Measurements from ENCODE around the gene GBP3. TPM values are rescaled to one million over a fixed set of nuclear protein-coding genes. Genes with fewer than 3 reads are reported as not detected.

The GBP3 gene
- total and polyA plus RNA-seq, 9 donors, result 5.0 to 24.9 (median 14.2) TPM

- no peaks in the 10 kb centered on the region for H3K27me3 ChIP-seq
- no peak overlapping the region for H3K27ac ChIP-seq
- no peaks in the 10 kb centered on the region for H3K9me3 ChIP-seq
- intact Hi-C loops (cut with DNase I), result no loop called here
- DNase-seq, result no peak
- no peaks in the 10 kb centered on the region for H3K4me1 ChIP-seq (ENCODE audit: insufficient read depth)
- H3K36me3 ChIP-seq, result no peaks in the 10 kb centered on the region
- 63 to 72% (median 65%) methylated on average over 2 of the region's 2 CpGs for WGBS, 3 donors
- TF ChIP-seq EP300 (IDR thresholded peaks at IDR 0.05) (no peak), POLR2A (IDR thresholded peaks at IDR 0.05) (no peak), CTCF (IDR thresholded peaks at IDR 0.05) (no peak)
- H3K4me3 ChIP-seq, result no peak overlapping the region
Observed at GRCh38 chr1:89044970-89045721, 22.5 kb upstream of the GBP3 start.

GRCh38 chr1:89043940-89044339 is 21.3 kb upstream of the GBP3 start:
- WGBS, 3 donors, result 80 to 83% (median 80%) methylated on average over 3 to 5 of the region's 5 CpGs
- H3K36me3 ChIP-seq, result no peaks in the 10 kb centered on the region
- H3K27ac ChIP-seq, result no peak overlapping the region
- no peaks in the 10 kb centered on the region for H3K27me3 ChIP-seq
- H3K4me3 ChIP-seq, result no peak overlapping the region
- no peaks in the 10 kb centered on the region for H3K4me1 ChIP-seq (ENCODE audit: insufficient read depth)
- no peak for DNase-seq
- TF ChIP-seq CTCF (IDR thresholded peaks at IDR 0.05), result no peak
- TF ChIP-seq POLR2A (IDR thresholded peaks at IDR 0.05), result no peak
- no peak for TF ChIP-seq EP300 (IDR thresholded peaks at IDR 0.05)
- intact Hi-C loops (cut with DNase I), result no loop called here
- H3K9me3 ChIP-seq, result no peaks in the 10 kb centered on the region

- no peak for TF ChIP-seq CTCF (IDR thresholded peaks at IDR 0.05)
- TF ChIP-seq POLR2A (IDR thresholded peaks at IDR 0.05), result no peak
- no peak for TF ChIP-seq EP300 (IDR thresholded peaks at IDR 0.05)
Observed at GRCh38 chr1:89042491-89042890, 19.8 kb upstream of the GBP3 start.

GRCh38 chr1:89041721-89042120 is 19.1 kb upstream of the GBP3 start:
- Histone ChIP-seq H3K27me3 (no peaks in the 10 kb centered on the region), H3K36me3 (no peaks in the 10 kb centered on the region), H3K4me1 (ENCODE audit: insufficient read depth) (no peaks in the 10 kb centered on the region), H3K27ac (no peak overlapping the region), H3K4me3 (no peak overlapping the region), H3K9me3 (no peaks in the 10 kb centered on the region)
- DNase-seq, result no peak
- intact Hi-C loops (cut with DNase I), result no loop called here
- TF ChIP-seq EP300 (IDR thresholded peaks at IDR 0.05) (no peak), POLR2A (IDR thresholded peaks at IDR 0.05) (no peak), CTCF (IDR thresholded peaks at IDR 0.05) (no peak)
- 94 to 100% (median 97%) methylated on average over 1 of the region's 1 CpG for WGBS, 3 donors

More at GRCh38 chr1:89042491-89042890, 19.8 kb upstream of the GBP3 start:
- Histone ChIP-seq H3K27me3 (no peaks in the 10 kb centered on the region), H3K27ac (no peak overlapping the region), H3K4me1 (ENCODE audit: insufficient read depth) (no peaks in the 10 kb centered on the region), H3K36me3 (no peaks in the 10 kb centered on the region), H3K4me3 (no peak overlapping the region), H3K9me3 (no peaks in the 10 kb centered on the region)
- intact Hi-C loops (cut with DNase I), result no loop called here
- DNase-seq, result no peak
- 92 to 98% (median 97%) methylated on average over 7 of the region's 7 CpGs for WGBS, 3 donors

All from ovary (tissue), 9 donors.